GM18861 (cell line): ENCODE measurements around the gene RPS16.

Experiments
- ATAC-seq: cut with Tn5 transposase; IDR thresholded peaks from one replicate; pipeline ENCODE4 v1.9.1; 2021; ENCODE audit not compliant: unreplicated experiment

The RPS16 gene

DNA sequence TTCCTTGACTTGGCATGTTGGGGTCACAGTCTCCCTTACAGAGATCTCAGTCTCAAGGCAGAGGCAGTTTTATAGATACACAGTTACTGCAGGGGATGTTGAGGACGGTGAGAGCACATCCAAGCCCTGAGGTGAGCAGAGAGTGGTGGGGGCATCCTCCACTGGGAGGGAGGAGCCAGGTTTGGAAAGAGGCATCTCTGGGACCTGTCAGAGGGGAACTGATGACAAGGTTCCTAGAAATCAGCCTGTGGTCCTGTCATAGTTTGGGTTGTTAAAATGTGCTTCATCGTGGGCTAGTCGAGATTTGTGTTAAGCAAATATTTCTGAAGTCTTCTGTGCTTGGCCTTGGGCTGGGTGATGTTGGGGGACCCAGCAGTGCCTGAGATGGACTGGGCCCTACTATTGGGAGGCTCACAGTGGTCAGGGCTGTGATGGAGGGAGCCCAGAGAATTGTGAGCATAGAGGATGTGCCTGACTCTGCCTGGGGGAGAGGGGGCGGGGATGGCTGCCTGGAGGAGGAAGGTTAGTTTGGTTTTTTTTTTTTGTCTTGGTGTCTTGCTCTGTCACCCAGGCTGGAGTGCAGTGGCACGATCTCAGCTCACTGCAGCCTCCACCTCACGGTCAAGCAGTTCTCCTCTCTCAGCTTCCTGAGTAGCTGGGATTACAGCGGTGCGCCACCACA is 13.5 kb upstream of the RPS16 start:
- ATAC-seq, result no peak

DNA sequence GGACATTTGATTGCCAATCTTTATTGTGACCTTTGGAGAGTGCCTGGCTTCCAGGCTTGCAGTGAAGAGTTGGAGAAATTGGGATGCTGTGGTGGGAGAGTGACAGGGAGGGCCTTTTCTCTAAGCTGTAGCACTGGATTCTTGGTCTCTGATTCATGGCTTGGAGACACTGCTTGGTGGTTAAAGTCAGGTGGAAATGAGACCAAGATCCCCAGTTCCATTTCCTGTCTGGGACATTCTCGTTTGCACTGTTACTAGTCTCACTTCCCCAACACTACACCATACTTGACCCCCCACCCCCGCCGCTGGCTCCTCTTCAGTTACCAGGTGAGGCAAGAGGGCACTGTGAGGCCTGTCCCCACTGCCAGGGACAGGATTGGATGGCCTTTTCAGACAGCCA is 12.5 kb upstream of the RPS16 start:
- no peak for ATAC-seq

DNA sequence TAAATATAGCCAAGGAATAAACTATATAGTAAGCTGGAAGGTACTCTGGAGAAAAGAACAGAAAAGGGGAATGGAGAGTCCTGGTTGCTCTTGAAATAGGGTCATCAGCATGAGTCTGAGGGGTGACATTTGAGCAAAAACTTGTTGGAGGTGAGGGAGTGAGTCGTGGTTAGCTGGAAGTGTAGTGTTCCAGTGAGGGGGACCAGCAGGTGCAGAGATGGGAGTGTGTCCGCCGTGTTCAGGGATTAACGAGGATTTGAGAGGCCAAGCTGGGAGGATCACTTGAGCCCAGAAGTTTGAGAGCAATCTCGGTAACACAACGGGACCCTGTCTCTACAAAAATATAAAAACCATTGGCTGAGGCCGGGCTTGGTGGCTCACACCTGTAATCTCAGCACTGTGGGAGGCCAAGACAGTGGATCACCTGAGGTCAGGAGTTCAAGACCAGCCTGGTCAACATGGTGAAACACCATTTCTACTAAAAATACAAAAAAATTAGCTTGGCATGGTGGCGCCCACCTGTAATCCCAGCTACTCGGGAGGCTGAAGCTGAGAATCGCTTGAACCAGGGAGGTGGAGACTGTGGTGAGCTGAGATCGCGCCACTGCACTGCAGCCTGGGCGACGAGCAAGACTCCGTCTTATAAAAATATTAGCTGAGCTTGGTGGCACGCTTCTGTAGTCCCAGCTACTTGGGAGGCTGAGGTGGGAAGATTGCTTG is 10.8 kb upstream of the RPS16 start:
- ATAC-seq, result no peak

DNA sequence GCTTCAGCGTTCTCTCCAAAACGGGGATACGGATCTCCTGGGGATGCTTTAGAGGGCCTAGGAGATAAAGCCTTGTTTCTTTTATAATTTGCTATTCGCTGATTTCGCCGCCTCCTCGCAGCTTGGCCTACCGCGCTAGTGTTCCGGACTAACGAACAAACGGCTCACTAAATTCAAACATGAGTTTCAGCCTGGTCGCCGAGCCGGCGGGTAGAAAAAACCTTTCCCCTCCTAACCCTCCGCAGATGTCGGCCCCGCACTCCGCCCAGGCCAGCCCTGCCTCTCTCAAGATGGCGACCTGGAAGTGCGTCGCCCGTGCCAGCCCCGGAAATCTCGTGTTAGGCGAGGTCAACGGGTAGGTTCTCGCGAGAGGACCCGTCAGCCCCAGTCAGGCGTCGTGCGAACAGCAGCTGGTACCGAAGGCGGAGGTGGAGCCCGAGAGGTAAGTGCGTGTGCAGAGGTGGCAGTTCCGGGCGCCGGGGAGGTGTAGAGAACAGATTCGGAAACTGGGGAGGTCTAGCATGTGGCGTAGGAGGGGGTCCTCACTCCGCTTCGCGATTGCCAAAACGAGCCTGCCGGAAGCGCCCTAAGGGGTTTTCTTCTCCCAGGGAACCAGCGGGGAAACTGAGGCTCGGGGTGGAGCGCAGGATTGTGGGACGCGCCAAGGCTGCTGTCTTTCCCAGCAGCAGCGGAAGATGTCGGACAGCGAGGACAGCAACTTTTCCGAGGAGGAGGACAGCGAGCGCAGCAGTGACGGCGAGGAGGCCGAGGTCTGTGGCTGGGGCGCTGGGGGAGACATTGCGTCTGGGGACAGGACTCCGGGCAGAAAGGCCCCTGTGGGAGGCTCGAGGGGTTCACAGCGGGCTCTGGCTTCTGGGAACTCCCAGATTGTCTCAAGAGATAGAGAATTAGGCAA is 9.7 kb upstream of the RPS16 start, which contains the start of gene SUPT5H:
SUPT5H (plus strand) TSS at position 387 of the 916 bp plus-strand sequence; CDS start at position 696, 309 bp downstream.
- ATAC-seq, result peak; percentile 74

DNA sequence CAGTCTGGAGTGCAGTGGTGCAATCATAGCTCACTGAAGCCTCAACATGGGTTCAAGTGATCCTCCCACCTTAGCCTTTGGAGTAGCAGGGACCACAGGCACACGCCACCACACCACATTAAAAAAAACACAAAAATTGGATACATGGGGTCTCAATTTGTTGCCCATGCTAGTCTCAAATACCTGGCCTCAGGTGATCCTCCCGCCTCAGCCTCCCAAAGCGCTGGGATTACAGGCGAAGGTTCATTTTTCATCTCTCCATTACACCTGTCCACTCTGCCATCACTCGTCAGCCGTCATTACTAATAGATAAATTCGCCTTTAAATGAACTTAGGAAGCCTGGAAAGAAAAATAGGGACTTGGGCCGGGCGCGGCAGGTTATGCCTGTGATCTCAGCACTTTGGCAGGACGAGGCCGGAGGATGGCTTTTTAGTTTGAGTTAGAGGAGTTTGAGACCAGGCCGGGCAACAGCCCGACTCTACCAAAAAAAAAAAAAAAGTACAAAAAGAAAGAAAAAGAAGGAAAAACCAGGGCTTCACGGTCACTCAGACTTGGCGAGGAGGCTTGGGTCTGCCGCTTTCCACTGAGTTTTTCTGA is 8.9 kb upstream of the RPS16 start:
- ATAC-seq, result no peak

DNA sequence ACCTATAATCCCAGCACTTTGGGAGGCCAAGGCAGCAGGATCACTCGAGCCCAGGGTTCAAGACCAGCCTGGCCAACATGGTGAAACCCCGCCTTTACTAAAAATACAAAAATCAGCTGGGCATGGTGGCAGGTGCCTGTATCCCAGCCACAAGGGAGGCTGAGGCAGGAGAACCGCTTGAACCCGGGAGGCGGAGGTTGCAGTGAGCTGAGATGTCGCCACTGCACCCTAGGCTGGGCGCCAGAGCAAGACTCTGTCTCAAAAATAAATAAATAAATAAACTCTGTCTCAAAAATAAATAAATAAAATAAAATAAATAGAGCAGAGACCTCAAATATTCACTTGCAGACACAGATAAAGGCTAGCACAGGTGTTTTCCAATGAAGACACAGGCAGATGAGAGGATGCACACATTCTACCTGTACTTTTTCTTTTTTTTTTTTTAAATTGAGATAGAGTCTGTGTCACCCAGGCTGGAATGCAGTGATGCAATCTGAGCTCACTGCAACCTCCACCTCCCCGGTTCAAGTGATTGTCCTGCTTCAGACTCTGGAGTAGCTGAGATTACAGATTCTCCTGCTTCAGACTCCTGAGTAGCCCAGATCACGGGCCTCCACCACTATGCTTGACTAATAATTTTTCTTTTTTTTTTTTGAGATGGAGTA is 2.7 kb upstream of the RPS16 start:
- ATAC-seq, result no peak

DNA sequence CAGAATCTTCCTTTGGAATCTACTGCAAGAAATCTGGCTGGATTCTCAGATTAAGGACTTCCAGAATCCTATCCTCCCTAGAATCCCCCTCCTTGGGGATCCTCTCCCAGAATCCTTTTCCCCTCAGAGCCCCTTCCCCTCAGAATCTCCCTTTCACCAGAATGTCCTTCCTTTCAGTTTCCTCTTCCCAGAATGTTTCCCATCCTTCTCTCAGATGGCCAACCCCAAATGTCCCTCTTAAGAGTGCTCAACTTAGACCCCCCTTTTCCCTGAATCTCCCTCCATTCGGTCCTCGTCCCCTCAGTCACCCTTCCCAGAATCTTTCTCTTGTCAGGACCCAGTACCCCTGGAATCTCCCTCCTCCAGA is 584 bp upstream of the RPS16 start:
- no peak for ATAC-seq

DNA sequence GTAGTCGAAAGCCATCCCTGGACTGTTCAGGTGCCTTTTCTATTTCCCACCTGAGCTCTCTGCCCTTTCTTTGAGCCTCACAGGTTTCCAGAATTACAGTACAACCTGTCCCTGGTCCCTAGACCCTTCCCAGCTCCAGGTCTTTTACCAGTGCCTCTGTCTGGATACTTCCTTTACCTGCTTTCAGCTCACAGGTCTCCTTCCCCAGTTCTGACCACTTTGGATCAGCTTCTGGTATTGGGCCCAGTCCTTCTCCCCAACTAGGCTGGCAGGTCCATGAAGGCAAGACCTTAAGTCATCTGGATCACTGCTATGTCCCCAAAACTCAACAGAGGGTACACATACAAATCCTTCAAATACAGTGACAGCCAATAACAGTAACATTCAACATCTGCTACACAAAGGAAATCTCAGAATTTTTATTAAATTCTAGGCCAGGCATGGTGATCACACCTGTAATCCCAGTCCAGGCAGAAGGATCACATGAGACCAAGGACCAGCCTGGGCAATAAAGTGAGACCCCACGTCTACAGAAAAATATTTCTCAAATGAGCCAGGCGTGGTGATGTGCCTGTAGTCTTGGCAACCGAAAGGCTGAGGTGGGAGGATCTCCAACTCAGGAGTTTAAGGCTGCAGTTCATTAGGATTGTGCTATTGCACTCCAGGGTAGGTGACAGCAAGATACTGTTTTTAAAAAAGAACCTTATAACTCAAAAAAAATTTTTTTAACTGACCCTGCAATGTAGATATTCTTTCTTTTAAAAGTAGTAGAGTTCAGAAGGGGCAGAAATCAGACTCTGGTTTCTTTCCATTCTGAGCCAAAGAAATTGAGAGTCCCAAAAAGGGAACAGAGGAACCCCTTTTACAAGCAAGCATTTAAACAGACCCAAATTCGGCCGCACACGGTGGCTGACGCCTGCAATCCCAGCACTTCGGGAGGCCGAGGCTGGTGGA is 1.3 kb downstream of the RPS16 start:
- ATAC-seq, result no peak

DNA sequence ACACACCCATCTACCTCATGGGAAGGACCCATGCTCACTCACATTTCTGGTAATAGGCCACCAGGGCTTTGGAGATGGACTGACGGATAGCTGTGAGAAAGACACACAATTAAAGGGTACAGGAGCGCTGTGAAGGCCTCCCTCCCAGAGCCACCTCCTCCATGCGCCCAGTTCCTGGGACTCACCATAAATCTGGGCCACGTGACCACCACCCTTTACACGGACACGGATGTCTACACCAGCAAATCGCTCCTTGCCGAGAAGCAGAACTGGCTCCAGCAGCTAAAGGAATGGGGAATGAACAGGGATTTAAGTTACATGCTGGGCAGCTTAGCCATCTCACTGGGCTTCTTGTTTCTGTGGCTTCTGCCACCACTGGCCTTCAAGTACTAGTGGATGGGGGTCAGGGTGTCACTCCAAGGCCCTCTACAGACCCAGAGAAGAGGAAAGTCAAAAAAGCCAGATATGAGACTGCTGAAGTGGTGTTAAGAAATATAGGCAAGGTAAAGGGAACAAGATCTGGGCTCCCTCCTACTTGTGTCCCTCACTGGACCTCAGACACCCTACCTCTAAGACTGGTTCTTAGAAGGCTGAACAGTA is 2.2 kb downstream of the RPS16 start:
- ATAC-seq, result no peak

DNA sequence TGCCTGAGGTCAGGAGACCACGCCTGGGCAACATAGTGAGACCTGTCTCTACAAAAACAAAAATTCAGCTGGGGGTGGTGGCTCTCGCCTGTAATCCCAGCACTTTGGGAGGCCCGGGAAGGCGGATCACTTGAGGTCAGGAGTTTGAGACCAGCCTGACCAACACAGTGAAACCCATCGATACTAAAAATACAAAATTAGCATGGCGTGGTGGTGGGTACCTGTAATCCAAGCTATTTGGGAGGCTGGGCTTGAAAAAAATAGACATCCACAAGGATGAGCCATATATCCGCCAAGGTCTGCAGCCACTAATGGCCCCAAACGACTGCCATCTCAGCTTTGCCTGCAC is 3.1 kb downstream of the RPS16 start:
- ATAC-seq, result no peak

DNA sequence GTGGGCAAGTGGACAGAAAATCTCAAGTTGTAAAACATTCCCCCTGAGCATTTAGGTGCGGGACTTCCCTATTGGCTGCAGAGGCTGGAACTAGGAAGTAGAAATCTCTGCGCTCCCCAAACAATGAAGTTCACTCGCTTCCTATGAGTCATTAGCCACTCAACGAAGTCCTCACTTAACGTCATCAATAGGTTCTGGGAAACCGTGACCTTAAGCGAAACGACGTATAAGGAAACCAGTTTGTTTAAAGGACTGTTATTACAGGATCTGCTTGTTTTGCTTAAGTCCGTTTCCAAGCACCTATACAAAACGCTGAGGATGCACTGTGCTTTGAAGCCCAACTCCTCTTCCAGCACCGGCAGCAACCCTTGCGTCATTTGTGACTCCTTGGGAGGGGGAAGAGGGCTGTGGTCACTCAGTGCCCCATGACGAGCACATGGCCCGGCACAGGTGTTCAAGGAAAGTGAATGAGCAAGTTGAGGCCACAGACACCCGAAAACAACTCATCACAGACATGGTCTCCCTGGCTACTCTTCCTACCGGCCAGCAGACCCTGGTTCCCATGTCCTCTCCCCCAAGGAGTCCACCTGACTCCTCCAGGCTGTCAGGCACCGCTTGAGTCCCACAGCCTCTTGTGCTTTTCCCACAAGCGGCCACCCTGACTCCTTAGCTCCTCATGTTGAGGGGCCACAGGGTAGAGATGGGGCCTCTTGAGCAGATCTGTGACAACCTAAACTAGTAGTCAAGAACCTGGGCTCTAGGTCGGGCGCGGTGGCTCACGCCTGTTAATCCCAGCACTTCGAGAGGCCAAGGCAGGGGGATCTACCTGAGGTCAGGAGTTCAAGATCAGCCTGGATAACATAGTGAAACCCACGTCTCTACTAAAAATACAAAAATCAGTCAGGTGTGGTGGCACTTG is 4.8 kb downstream of the RPS16 start:
- ATAC-seq, result peak; percentile 59

DNA sequence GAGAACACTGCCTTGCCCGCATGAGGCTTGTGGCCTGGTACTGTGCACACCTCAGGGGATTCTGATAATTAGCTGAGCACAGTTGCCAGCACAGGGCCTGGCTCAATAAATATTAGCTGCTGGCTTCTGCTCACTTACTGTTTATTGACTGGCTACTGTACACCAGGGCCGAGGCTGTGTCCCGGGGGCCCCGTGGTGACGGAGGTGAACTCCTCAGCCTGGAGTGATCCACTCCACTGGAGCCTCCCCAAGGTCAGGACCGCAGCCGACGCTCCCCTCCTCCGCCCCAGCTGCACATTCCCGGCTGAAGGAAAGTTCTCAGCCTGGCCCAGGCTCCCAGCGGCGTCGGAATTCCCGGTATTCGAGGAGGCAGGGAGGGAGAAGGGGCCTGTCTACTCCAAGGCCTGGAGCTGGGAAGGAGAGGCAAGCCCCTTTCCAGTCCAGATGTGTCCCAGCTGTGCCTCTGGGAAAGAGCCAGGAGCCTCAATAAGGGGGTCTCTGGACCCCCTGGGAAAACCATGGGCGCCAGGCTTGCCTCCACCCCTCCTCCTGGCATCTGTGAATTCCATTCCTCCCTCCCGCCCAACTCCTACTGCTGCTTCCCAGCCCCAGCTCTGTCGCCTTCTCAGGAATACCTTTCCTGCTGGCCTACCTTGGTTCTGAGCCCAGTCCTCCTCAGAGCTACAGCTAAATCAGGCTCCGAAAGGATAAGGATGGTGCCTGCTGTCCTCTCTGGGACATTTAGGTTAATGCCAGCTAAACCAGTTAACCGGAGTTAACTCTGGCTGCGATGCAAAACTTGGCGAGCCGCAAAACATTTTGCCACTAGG is 7.3 kb downstream of the RPS16 start:
- no peak for ATAC-seq

DNA sequence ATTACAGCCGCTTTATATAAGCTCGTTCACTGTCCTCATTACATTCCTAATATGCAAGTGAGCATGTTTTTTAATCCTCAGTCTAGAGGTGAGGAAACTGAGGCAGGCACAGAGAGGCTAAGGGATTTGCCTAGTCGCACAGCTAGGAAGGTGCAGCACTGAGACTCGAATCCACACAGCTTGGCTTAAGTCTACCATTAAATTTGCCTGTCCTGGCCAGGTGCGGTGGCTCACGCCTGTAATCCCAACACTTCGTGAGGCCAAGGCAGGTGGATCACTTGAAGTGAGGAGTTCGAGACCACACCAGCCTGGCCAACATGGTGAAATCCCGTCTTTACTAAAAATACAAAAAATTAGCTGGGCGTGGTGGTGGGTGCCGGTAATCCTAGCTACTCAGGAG is 8.0 kb downstream of the RPS16 start:
- ATAC-seq, result no peak

DNA sequence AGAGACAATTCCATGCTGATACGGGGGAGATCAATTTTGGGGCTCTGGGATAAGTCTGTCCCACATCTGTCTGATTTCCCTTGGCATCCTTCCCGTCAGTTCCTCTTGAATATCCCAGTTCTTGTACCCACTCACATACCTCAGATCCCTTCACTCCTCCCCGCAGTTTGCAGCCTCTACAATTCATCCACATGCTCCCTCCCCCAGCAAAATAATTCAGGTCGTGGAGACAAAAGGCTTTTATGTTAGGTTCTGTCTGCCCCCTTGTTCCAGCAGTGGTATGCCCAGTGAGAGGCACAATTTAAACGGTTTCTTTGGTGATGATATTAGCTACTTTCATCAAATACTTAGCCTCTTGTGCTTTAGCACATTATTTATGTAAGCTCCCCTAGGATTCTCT is 9.6 kb downstream of the RPS16 start:
- ATAC-seq, result no peak

DNA sequence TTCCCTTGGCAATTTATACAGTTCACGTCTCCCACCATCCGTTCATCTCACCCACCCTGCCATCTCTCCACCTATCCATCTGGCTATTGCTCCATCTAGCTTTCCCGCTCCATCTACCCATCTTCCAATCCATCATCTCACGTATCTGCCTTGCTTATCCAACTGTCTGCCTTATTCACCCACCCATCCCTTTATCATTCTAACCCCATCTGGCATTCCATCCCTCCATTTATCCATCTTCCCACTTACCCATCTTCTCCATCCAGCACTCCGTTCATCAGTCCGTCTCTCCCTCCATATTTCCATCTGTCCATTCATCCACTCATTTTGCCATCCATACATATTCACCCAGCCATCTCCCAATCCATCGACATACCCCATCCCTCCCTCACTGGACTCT is 10.0 kb downstream of the RPS16 start:
- no peak for ATAC-seq

DNA sequence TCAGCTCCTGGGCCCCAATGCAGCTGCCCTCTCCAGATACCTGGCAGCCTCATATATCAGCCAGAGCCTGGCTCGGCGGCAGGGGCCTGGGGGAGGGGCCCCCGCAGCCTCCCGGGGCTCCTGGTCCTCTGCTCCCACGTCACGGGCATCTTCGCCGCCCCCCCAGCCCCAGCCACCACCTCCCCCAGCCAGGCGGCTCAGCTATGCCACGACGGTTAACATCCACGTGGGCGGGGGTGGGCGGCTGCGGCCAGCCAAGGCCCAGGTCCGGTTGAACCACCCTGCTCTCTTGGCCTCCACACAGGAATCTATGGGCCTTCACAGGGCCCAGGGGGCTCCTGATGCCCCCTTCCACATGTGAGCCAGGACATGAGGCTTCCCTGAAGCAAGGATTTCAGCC is 10.8 kb downstream of the RPS16 start:
- ATAC-seq, result no peak

DNA sequence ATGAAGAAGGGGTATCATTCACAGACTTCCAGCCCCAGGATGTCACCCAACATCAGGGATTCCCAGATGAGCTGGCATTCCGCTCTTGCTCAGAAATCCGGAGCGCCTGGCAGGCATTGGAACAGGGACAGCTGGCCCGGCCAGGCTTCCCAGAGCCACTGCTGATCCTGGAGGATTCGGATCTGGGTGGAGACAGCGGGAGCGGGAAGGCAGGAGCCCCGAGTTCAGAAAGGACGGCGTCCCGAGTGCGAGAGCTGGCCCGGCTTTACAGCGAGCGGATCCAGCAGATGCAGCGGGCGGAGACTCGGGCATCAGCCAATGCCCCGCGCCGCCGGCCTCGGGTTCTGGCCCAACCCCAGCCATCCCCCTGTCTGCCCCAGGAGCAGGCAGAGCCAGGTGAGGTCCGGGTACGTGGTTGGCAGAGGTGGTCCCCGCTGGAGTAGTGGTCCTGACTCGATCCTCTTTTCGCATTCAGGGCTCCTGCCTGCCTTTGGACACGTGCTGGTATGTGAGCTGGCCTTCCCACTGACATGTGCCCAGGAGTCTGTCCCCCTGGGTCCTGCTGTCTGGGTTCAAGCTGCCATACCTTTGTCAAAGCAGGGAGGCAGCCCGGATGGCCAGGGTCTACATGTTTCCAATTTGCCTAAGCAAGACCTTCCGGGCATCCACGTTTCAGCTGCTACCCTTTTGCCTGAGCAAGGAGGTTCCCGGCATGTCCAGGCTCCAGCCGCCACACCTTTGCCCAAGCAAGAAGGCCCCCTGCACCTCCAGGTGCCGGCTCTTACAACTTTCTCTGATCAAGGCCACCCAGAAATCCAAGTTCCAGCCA is 12.3 kb downstream of the RPS16 start:
- no peak for ATAC-seq
